BLaER1 (cell line): ENCODE results near the gene NDUFB8.

ENCODE experiments used
- H3K27ac ChIP-seq: shearing (Covaris generic); formaldehyde crosslinking; 2 replicates; pipeline ENCODE4 v1.8.1; 2022
- H3K27me3 ChIP-seq: shearing (Covaris generic); formaldehyde crosslinking; 2 replicates; pipeline ENCODE4 v1.8.1; 2022
- H3K36me3 ChIP-seq: shearing (Covaris generic); formaldehyde crosslinking; 2 replicates; pipeline ENCODE4 v1.8.1; 2022
- H3K4me1 ChIP-seq: shearing (Covaris generic); formaldehyde crosslinking; 2 replicates; pipeline ENCODE4 v1.8.1; 2022
- H3K4me2 ChIP-seq: shearing (Covaris generic); formaldehyde crosslinking; 2 replicates; pipeline ENCODE4 v1.8.1; 2022
- H3K4me3 ChIP-seq: shearing (Covaris generic); formaldehyde crosslinking; 2 replicates; pipeline ENCODE4 v1.8.1; 2022
- H3K9ac ChIP-seq: shearing (Covaris generic); formaldehyde crosslinking; 2 replicates; pipeline ENCODE4 v1.8.1; 2022
- H3K9me3 ChIP-seq: shearing (Covaris generic); formaldehyde crosslinking; 2 replicates; pipeline ENCODE4 v1.8.1; 2022
- H4K20me1 ChIP-seq: shearing (Covaris generic); formaldehyde crosslinking; 2 replicates; pipeline ENCODE4 v1.8.1; 2022
- Cebpa-rat ChIP-seq: shearing (Covaris generic); IDR thresholded peaks from 2 replicates; pipeline ENCODE4 v1.8.1; 2022

Gene NDUFB8

DNA sequence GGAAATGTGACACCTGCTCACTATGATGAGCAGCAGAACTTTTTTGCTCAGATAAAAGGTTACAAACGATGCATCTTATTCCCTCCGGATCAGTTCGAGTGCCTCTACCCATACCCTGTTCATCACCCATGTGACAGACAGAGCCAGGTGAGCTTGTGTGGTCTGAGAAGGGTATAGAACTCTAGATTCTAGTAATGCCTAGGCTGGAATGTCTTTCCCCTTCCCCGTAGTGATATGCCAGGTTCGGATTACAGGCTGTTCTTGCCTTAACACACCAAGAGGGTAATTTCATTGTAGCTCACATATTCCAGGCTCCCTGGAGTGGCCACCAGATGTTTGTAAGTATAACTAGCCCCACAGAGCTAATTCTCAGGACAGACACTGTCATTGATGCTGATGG lies 15.3 kb upstream of the NDUFB8 start:
- H3K4me1 ChIP-seq: 0 out of 2 replicates have a peak, but pooled peaks cover under 1% of the 10 kb centered on the region
- peaks cover 49% of the 10 kb centered on the region; the same call in 1 of the 2 replicates for H4K20me1 ChIP-seq
- no peak overlapping the region for H3K4me3 ChIP-seq
- H3K9ac ChIP-seq: no peak overlapping the region
- no peaks in the 10 kb centered on the region for H3K9me3 ChIP-seq
- H3K4me2 ChIP-seq: no peak overlapping the region
- H3K27ac ChIP-seq: no peak overlapping the region
- no peak for TF ChIP-seq Cebpa-rat
- peaks cover 99% of the 10 kb centered on the region for H3K36me3 ChIP-seq
- no peaks in the 10 kb centered on the region for H3K27me3 ChIP-seq

DNA sequence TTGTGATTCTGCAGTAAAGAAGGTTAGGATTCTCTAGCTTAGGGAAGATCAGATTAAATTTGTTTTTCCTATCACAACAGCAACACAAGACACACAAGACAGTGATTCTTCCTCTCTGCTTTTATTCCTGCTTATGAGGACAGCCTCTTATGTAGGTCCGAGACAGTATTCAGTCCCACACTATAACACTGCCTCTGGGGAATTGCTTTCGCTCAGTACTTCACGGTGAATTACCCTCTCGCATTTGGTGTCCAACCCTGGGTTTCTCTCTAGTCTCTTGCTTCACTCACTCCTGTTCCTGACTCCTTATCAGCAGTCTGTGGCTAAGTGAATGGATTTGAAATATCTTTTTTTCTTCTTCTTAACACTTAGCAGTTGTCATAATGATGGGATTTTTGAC lies 7.8 kb upstream of the NDUFB8 start:
- TF ChIP-seq Cebpa-rat: no peak
- no peaks in the 10 kb centered on the region for H3K9me3 ChIP-seq
- H3K4me2 ChIP-seq: peak overlapping the region; percentile 97
- peaks cover 47% of the 10 kb centered on the region for H3K36me3 ChIP-seq
- peak overlapping the region; percentile 75; the same call in 1 of the 2 replicates for H3K9ac ChIP-seq
- H3K27ac ChIP-seq: 0 out of 2 replicates have a peak overlapping the region, but pooled peaks have one; percentile 87
- H4K20me1 ChIP-seq: peaks cover 52% of the 10 kb centered on the region
- H3K27me3 ChIP-seq: no peaks in the 10 kb centered on the region
- H3K4me1 ChIP-seq: peaks cover 44% of the 10 kb centered on the region
- H3K4me3 ChIP-seq: peak overlapping the region; percentile 73; the same call in 1 of the 2 replicates

DNA sequence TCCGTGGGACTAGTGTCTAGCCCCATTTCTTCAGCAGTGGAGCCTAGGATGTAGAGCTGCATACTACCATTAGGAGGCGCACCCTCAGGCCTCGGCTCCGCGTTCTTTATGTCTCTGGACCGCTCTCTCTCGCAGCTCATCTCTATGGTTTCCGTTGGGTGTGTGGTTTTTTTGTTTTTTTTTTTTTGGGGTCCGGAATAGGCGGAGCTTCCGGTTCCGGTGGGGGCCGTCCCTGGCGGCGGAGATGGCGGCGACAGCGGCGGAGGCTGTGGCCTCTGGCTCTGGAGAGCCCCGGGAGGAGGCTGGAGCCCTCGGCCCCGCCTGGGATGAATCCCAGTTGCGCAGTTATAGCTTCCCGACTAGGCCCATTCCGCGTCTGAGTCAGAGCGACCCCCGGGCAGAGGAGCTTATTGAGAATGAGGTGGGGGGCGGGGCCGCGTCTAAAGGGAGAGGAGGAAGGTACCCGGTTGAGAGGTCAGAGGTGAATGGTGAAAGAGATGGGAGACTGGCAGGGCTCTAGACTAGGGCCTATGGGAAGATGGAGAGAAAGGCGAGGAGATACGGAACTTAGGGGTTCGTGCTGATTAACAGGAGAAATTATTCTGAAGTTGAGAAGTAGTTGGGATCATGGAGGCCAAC lies 6.2 kb upstream of the NDUFB8 start, which contains the start of gene HIF1AN:
HIF1AN (plus strand) TSS at position 229 of the 639 bp plus-strand sequence; CDS start at position 245, 16 bp downstream.
- Histone ChIP-seq H3K36me3 (peaks cover 31% of the 10 kb centered on the region), H3K27ac (peak within 1 kb of the TSS; percentile 87)

DNA sequence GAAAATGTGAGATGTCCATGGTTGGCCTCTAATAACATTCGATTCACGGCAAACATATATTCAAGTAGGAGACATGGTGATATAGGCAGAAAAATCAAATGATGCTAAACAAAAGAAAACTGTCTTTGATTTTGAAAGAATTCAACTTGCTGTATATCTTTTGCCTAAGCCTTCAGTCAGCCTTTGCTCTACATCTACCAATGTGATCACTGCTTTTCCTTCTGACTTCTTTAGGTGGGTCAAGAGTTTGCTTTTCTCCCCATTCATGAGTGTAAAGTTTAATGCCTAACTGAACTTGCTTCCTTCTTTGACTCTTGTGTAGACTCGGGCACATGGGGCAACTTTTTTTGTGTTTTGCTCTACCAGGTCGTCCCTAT lies 5.7 kb upstream of the NDUFB8 start:
- Histone ChIP-seq H3K9me3 (peaks cover 7% of the 10 kb centered on the region; the same call in 1 of the 2 replicates), H3K4me1 (peaks cover 45% of the 10 kb centered on the region), H3K27ac (peak overlapping the region; percentile 87), H4K20me1 (peaks cover 37% of the 10 kb centered on the region), H3K4me3 (peak overlapping the region; percentile 73), H3K9ac (peak overlapping the region; percentile 75), H3K4me2 (peak overlapping the region; percentile 97), H3K27me3 (no peaks in the 10 kb centered on the region), H3K36me3 (peaks cover 26% of the 10 kb centered on the region)
- TF ChIP-seq Cebpa-rat: no peak

More for the DNA sequence above, 6.2 kb upstream of the NDUFB8 start, which contains the start of gene HIF1AN:
- peaks cover 7% of the 10 kb centered on the region; the same call in 1 of the 2 replicates for H3K9me3 ChIP-seq
- peak within 1 kb of the TSS; percentile 75 for H3K9ac ChIP-seq
- H3K27me3 ChIP-seq: no peaks in the 10 kb centered on the region
- TF ChIP-seq Cebpa-rat: no peak
- peak within 1 kb of the TSS; percentile 97 for H3K4me2 ChIP-seq
- H4K20me1 ChIP-seq: peaks cover 42% of the 10 kb centered on the region
- peak within 1 kb of the TSS; percentile 73 for H3K4me3 ChIP-seq
- peaks cover 44% of the 10 kb centered on the region for H3K4me1 ChIP-seq

DNA sequence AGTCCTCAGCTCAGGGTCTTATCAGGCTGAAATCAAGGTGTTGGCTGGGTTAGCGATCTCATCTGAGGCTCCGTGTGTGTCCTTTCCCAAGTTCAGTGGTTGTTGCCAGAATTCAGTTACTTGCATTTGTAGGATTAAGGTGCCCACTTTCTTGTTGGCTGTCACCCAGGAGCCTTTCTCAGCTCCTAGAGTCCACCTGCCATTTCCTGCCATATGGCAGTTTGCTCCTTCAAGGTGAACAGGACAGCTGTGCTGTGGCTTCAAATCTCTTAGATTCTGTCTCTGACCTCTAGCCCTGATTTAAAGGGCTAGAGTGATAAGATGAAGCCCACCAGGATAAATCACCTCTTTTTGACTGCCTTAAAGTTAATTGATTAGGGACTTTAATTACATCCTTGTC lies 5.1 kb upstream of the NDUFB8 start:
- H3K9ac ChIP-seq: no peak overlapping the region
- peak overlapping the region; percentile 73 for H3K4me3 ChIP-seq
- H3K4me1 ChIP-seq: peaks cover 50% of the 10 kb centered on the region
- no peak for TF ChIP-seq Cebpa-rat
- H3K4me2 ChIP-seq: peak overlapping the region; percentile 97
- peaks cover 20% of the 10 kb centered on the region for H3K36me3 ChIP-seq
- H3K27ac ChIP-seq: peak overlapping the region; percentile 87; the same call in 1 of the 2 replicates
- peaks cover 31% of the 10 kb centered on the region for H4K20me1 ChIP-seq
- H3K9me3 ChIP-seq: peaks cover 7% of the 10 kb centered on the region; the same call in 1 of the 2 replicates
- no peaks in the 10 kb centered on the region for H3K27me3 ChIP-seq

DNA sequence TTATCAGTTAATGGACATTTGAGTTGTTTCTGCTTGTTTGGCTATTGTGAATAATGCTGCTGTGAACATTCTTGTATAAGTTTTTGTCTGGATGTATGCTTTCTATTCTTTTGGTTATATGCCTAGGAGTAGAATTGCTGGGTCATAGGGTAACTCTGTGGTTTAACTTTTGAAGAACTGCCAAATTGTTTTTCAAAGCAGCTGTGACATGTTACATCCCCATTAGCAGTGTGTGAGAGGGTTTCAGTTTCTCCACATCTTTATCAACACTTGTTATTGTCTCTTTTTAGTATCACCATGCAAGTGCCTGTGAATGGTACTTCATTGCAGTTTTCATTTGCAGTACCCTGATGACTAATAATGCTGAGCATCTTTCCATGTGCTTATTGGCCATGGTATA lies 2.1 kb upstream of the NDUFB8 start:
- Histone ChIP-seq H4K20me1 (peaks cover 21% of the 10 kb centered on the region; the same call in 1 of the 2 replicates), H3K9me3 (peaks cover 7% of the 10 kb centered on the region; the same call in 1 of the 2 replicates), H3K27me3 (no peaks in the 10 kb centered on the region), H3K27ac (no peak overlapping the region), H3K9ac (no peak overlapping the region), H3K4me1 (peaks cover 49% of the 10 kb centered on the region), H3K36me3 (peaks cover 11% of the 10 kb centered on the region), H3K4me2 (no peak overlapping the region), H3K4me3 (no peak overlapping the region)
- TF ChIP-seq Cebpa-rat: no peak

DNA sequence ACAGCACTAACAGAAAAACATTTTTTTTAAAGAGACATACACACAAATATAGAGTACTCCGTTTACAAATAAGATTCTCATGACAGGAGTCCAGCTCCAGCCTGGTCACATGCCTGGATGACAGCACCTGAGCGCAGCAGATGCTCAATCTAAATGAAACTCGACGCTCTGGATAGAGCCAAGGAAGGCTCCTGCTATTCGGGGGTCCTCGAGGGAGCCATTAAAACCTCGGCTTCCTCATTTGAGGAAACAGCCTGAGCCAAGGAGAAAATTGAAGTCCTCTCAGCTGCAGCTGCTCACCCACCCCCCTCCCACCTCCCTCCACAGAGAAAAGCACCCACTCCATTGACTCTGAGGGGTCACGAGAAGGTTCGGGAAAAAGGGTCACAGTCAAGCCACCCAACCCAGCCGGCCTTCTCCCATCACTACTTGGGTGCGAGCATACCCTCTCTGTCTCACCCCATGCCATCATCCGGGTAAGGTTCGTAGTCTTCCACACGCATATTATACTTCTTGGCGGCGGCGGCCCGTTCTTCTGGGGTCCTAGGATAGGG lies 673 bp downstream of the NDUFB8 start:
- H3K36me3 ChIP-seq: peaks cover 38% of the 10 kb centered on the region
- peak overlapping the region; percentile 86 for H3K4me3 ChIP-seq
- H3K9me3 ChIP-seq: peaks cover 7% of the 10 kb centered on the region; the same call in 1 of the 2 replicates
- peak overlapping the region; percentile 81 for H3K27ac ChIP-seq
- H3K27me3 ChIP-seq: no peaks in the 10 kb centered on the region
- H3K9ac ChIP-seq: peak overlapping the region; percentile 89
- H3K4me1 ChIP-seq: peaks cover 26% of the 10 kb centered on the region
- H3K4me2 ChIP-seq: peak overlapping the region; percentile 89
- TF ChIP-seq Cebpa-rat: no peak
- H4K20me1 ChIP-seq: peaks cover 34% of the 10 kb centered on the region; the same call in 1 of the 2 replicates

DNA sequence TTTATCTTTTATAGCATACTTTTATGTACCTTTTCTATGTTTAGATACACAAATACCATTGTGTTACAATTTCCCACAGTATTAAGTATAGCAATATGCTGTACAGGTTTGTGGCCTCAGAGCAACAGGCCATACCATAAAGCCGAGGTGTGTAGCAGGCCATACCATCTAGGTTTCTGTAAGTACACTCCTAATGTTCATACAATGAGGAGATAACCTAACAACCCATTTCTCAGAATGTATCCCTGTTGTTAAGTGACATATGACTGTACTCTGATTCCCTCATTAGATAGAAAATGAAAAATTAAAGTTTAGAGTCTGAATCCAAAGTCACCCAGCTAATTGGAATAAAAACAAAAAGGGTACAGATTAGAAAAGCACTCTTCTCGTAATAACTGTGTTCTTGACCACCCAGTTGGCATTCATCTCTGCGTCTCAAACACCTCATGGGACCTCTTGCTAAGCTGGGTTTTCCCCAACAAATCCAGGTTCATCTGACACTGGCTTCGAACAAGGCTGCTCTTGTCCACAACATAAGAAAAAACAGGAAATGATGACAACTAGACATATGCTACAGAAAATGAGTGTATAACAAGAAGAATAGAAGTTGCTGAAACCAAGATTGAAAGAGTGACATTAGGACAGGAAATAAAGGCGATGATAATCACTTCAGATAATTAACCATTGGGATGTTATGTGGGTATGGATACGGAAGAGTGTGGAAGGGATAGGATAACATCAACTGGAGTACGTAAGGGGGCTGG lies 1.4 kb downstream of the NDUFB8 start:
- no peaks in the 10 kb centered on the region for H3K27me3 ChIP-seq
- peaks cover 7% of the 10 kb centered on the region; the same call in 1 of the 2 replicates for H3K9me3 ChIP-seq
- H3K36me3 ChIP-seq: peaks cover 45% of the 10 kb centered on the region
- peaks cover 39% of the 10 kb centered on the region; the same call in 1 of the 2 replicates for H4K20me1 ChIP-seq
- H3K9ac ChIP-seq: peak overlapping the region; percentile 89; the same call in 1 of the 2 replicates
- peak overlapping the region; percentile 89 for H3K4me2 ChIP-seq
- H3K4me3 ChIP-seq: peak overlapping the region; percentile 86
- peaks cover 24% of the 10 kb centered on the region for H3K4me1 ChIP-seq
- H3K27ac ChIP-seq: peak overlapping the region; percentile 81; the same call in 1 of the 2 replicates
- TF ChIP-seq Cebpa-rat: no peak

DNA sequence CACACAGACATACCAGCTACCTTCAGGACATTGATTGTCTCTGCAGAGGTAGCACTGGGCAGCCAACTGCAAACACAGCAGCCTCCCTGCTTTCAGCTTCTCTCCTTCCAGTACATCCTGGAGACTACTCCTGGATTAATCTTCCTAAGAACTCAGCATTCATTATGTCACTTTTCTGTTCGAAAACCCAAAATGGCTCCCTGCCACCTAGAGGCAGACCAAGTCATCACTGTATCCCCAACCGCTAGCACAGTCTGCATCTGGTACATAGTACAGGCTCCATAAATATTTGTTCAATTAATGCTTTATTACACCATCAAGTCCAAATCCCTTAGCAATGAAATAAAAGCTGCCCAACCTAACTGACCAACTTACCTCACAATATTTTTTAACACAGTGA lies 5.0 kb downstream of the NDUFB8 start:
- Histone ChIP-seq H3K36me3 (peaks cover 76% of the 10 kb centered on the region), H3K4me2 (no peak overlapping the region), H3K9me3 (no peaks in the 10 kb centered on the region), H3K27ac (no peak overlapping the region), H3K9ac (no peak overlapping the region), H3K4me3 (no peak overlapping the region), H4K20me1 (peaks cover 46% of the 10 kb centered on the region; the same call in 1 of the 2 replicates), H3K27me3 (no peaks in the 10 kb centered on the region), H3K4me1 (peaks cover 17% of the 10 kb centered on the region)
- no peak for TF ChIP-seq Cebpa-rat
